A549 (cell line): Measurements from ENCODE around the gene KLLN. TPM values are rescaled to one million over a fixed set of nuclear protein-coding genes. Genes with fewer than 3 reads are reported as not detected.
"Not testable (repeated sequence)": the region's sequence is repeated elsewhere in the genome, so short reads cannot be mapped to it uniquely, and the experiment has no call there.

Experiments used
- ATAC-seq, 2 experiments: fragments of 200-7000 bp in 1 of 2; fragments of >200 bp in 1 of 2; cut with Nextera tagmentation in 1 of 2; cut with Tn5 transposase in 1 of 2; 3 replicates each; pipeline versions ENCODE4 v1.8.0 to v1.9.1; 2018 to 2020; ENCODE audit warnings: mild to moderate bottlenecking in 1 of 2, moderate library complexity in 1 of 2
- CTCF ChIA-PET: fragments of 300-600 bp; sonication (Branson Sonifier 250); formaldehyde crosslinking; extraction: SDS; loops from one replicate; lab custom pipeline; 2021; ENCODE audit warnings: antibody characterized with exemption, inconsistent platforms; lab: Yijun Ruan, JAX
- POLR2A ChIA-PET: fragments of 350-600 bp; formaldehyde crosslinking; extraction: SDS; loops from one replicate; lab custom pipeline; 2021; ENCODE audit warnings: antibody characterized with exemption, inconsistent platforms; lab: Yijun Ruan, JAX
- DNase-seq, 2 experiments: peaks; one replicate each; pipeline versions ENCODE4 v3.0.0 to v3.0.0-alpha.2; 2011 to 2016; ENCODE audit warnings: low read depth in 1 of 2, low spot score in 1 of 2
- FAIRE-seq: peaks from 2 replicates; lab custom pipeline; 2011; peaks lifted over from hg19 to GRCh38; lab: Jason Lieb, UNC
- H3K27ac ChIP-seq, 2 experiments: fragments of >200 bp; sonication (Bioruptor Twin); formaldehyde crosslinking; 3 replicates each; pipeline ENCODE4 v1.5.1; 2016 to 2017
- H3K4me1 ChIP-seq: fragments of >200 bp; sonication (Bioruptor Twin); formaldehyde crosslinking; 3 replicates; pipeline ENCODE4 v1.6.1; 2016
- H3K4me2 ChIP-seq: fragments of >200 bp; sonication (Bioruptor Twin); formaldehyde crosslinking; 3 replicates; pipeline ENCODE4 v1.6.1; 2016
- H3K4me3 ChIP-seq: fragments of >200 bp; sonication (Bioruptor Twin); formaldehyde crosslinking; 3 replicates; pipeline ENCODE4 v1.5.1; 2016
- H3K9me3 ChIP-seq: fragments of >200 bp; sonication (Bioruptor Twin); formaldehyde crosslinking; 3 replicates; pipeline ENCODE4 v1.6.1; 2016
- ATOH8 ChIP-seq: fragments of 250-450 bp; sonication (Bioruptor Pico); IDR thresholded peaks from 2 replicates; pipeline ENCODE4 v1.5.0; 2020; ENCODE audit warnings: low read depth, mild to moderate bottlenecking, moderate library complexity
- CBX2 ChIP-seq: fragments of 200-600 bp; sonication (generic); IDR thresholded peaks from 2 replicates; pipeline ENCODE4 v1.6.1; 2016; ENCODE audit warnings: low read depth, mild to moderate bottlenecking, borderline replicate concordance
- HOXB13 ChIP-seq: fragments of 250-450 bp; sonication (Bioruptor Pico); IDR thresholded peaks from 2 replicates; pipeline ENCODE4 v1.5.0; 2020; ENCODE audit warnings: low read depth, mild to moderate bottlenecking, moderate library complexity
- HOXB5 ChIP-seq: fragments of 250-450 bp; sonication (Bioruptor Pico); IDR thresholded peaks from 2 replicates; pipeline ENCODE4 v1.5.0; 2020; ENCODE audit warnings: mild to moderate bottlenecking, moderate library complexity
- KDM1A ChIP-seq: fragments of 200-600 bp; sonication (generic); IDR thresholded peaks from 2 replicates; pipeline ENCODE4 v1.6.1; 2016; ENCODE audit warnings: low read depth, mild to moderate bottlenecking
- MAFK ChIP-seq: fragments of 450-650 bp; IDR thresholded peaks from 2 replicates; pipeline ENCODE4 v1.6.1; 2014; ENCODE audit not compliant: partially characterized antibody
- NFE2L2 ChIP-seq: fragments of 150-350 bp; conservative IDR thresholded peaks from 2 replicates; pipeline ENCODE4 v1.6.1; 2014; ENCODE audit warnings: low read length
- SMC3 ChIP-seq: fragments of >200 bp; sonication (Bioruptor Twin); formaldehyde crosslinking; IDR thresholded peaks from 3 replicates; pipeline ENCODE4 v1.6.1; 2018; ENCODE audit warnings: inconsistent platforms
- WGBS: methylation state at CpG from one replicate; pipeline ENCODE4 v1.1.6; 2017; ENCODE audit errors: missing lambda C conversion rate; 5-methylcytosine and 5-hydroxymethylcytosine counted together
- polyA plus RNA-seq, 4 experiments: library from polyadenylated mRNA; depleted of rRNA in 3 of 4; stranded (reverse); fragments of >200 nt; fragmentation: RNase III in 1 of 4; extraction: RNeasy Plus Mini Kit Qiagen cat#74134 plus additional on column Dnase treatment in 1 of 4; gene quantifications; 2 replicates in 3 of 4; 3 replicates in 1 of 4; pipeline ENCODE4 v1.2.3, GENCODE V29; 2011 to 2017

KLLN gene
- polyA plus RNA-seq, 2 of the 4 experiments (the other 2 are of a cell fraction) = 0.57 to 0.58 TPM

GRCh38 chr10:87866412-87866974 lies 3.2 kb upstream of the KLLN start:
- Histone ChIP-seq H3K4me3 (peak overlapping the region; percentile 78), H3K9me3 (no peaks in the 10 kb centered on the region), H3K4me1 (peaks cover 44% of the 10 kb centered on the region), H3K27ac (peak overlapping the region; percentile 20 to 36; a peak in 4 of 6 replicates), H3K4me2 (peak overlapping the region; percentile 94)
- no peak for ATAC-seq
- POLR2A ChIA-PET = interaction anchor here (0.7 kb wide), 1 partner anchor 21 kb away, joined by 3 read pairs; no protein-coding TSS in a partner anchor
- no peak for FAIRE-seq
- TF ChIP-seq NFE2L2 (peak; percentile 37), HOXB5 (CRISPR knock-in tag) (no peak)
- TF ChIP-seq, all 56 proteins: peak for 1
- DNase-seq = no peak
- WGBS = 9% methylated on average over 3 of the region's 3 CpGs
- CTCF ChIA-PET = interaction anchor here (1.6 kb wide), 1 partner anchor 47 kb away, joined by 5 read pairs; no protein-coding TSS in a partner anchor

GRCh38 chr10:87865241-87865881 lies 2.0 kb upstream of the KLLN start:
- ATAC-seq = no peak
- Histone ChIP-seq H3K9me3 (no peaks in the 10 kb centered on the region), H3K4me1 (peaks cover 35% of the 10 kb centered on the region; the same call in 2 of the 3 replicates), H3K4me2 (peak overlapping the region; percentile 94), H3K27ac (peak overlapping the region; percentile 96 to 99), H3K4me3 (peak overlapping the region; percentile 78)
- ChIA-PET CTCF (interaction anchor here (0.8 to 5.6 kb wide), 4 partner anchors 9 to 248 kb away, joined by 4 to 24 read pairs (median 5); no protein-coding TSS in a partner anchor), POLR2A (interaction anchor here (0.7 to 6.1 kb wide), 2 partner anchors 19 to 522 kb away, joined by 3 to 83 read pairs; no protein-coding TSS in a partner anchor)
- no peak for DNase-seq
- WGBS = 2% methylated on average over 4 of the region's 4 CpGs
- TF ChIP-seq MAFK (peak; percentile 54), CBX2 (no peak)
- FAIRE-seq = no peak

GRCh38 chr10:87864496-87865059 lies 1.2 kb upstream of the KLLN start:
- Histone ChIP-seq H3K27ac (peak overlapping the region; percentile 96 to 99), H3K9me3 (no peaks in the 10 kb centered on the region), H3K4me3 (peak overlapping the region; percentile 78), H3K4me2 (peak overlapping the region; percentile 94)
- FAIRE-seq (no peak), DNase-seq (no peak), ATAC-seq (no peak)
- under 1% methylated on average over 16 of the region's 16 CpGs for WGBS
- ChIA-PET POLR2A (interaction anchor here (1.1 to 6.1 kb wide), 3 partner anchors 19 to 719 kb away, joined by 3 to 83 read pairs (median 34); partner anchors contain the start of gene RNLS), CTCF (interaction anchor here (0.6 to 5.6 kb wide), 2 partner anchors 249 to 330 kb away, joined by 4 to 24 read pairs; no protein-coding TSS in a partner anchor)
- TF ChIP-seq ATOH8 (CRISPR knock-in tag) = no peak
- TF ChIP-seq SMC3 = no peak
- TF ChIP-seq, all 56 proteins: peak for 0
- peaks cover 27% of the 10 kb centered on the region; the same call in 2 of the 3 replicates for H3K4me1 ChIP-seq

- H3K9me3 ChIP-seq, DNase-seq, FAIRE-seq: not testable (repeated sequence)
- peak; percentile 9 to 24; a peak in 4 of 6 replicates for ATAC-seq
- ChIA-PET POLR2A (interaction anchor here (1.1 to 6.1 kb wide), 8 partner anchors 8 to 719 kb away, joined by 3 to 83 read pairs (median 14); partner anchors contain the start of genes ATAD1 and RNLS), CTCF (interaction anchor here (0.6 to 5.6 kb wide), 5 partner anchors 11 to 525 kb away, joined by 4 to 38 read pairs (median 5); no protein-coding TSS in a partner anchor)
- peak overlapping the region; percentile 94 for H3K4me2 ChIP-seq
- peak overlapping the region; percentile 78 for H3K4me3 ChIP-seq
- 0% methylated on average over 12 of the region's 47 CpGs for WGBS
- peaks cover 22% of the 10 kb centered on the region; the same call in 2 of the 3 replicates for H3K4me1 ChIP-seq
- peak overlapping the region; percentile 96 to 99 for H3K27ac ChIP-seq
Observed at GRCh38 chr10:87863951-87864495, 690 bp upstream of the KLLN start.

GRCh38 chr10:87862679-87863052 lies 667 bp downstream of the KLLN start:
- 2% methylated on average over 18 of the region's 21 CpGs for WGBS
- peak overlapping the region; percentile 94 for H3K4me2 ChIP-seq
- ATAC-seq (peak; percentile 44 to 48), DNase-seq (no peak), FAIRE-seq (no peak)
- TF ChIP-seq HOXB13 (CRISPR knock-in tag) (no peak), KDM1A (peak; percentile 42; the same call in 1 of the 2 replicates)
- H3K4me1 ChIP-seq = peaks cover 8% of the 10 kb centered on the region; the same call in 1 of the 3 replicates
- H3K27ac ChIP-seq = peak overlapping the region; percentile 96 to 99
- POLR2A ChIA-PET = interaction anchor here (0.5 to 6.1 kb wide), 20 partner anchors 9 to 690 kb away, joined by 3 to 83 read pairs (median 4); partner anchors contain the start of gene ATAD1
- CTCF ChIA-PET = interaction anchor here (0.7 to 5.6 kb wide), 10 partner anchors 8 to 574 kb away, joined by 3 to 38 read pairs (median 4); no protein-coding TSS in a partner anchor
- H3K9me3 ChIP-seq = no peaks in the 10 kb centered on the region
- H3K4me3 ChIP-seq = peak overlapping the region; percentile 78
